Osteoblast (primary cell): Measurements from ENCODE around the gene KRT82. TPM values are rescaled to one million over a fixed set of nuclear protein-coding genes. Genes with fewer than 3 reads are reported as not detected.
A peak's percentile ranks its signal among the peaks of the same experiment; 100 is the strongest.

ENCODE experiments used
- DNase-seq: peaks from one replicate; pipeline ENCODE4 v3.0.0; 2011; ENCODE audit warnings: low spot score, mixed read lengths; ENCODE audit not compliant: insufficient read length; ENCODE audit errors: missing footprints
- H2AFZ ChIP-seq: 2 replicates; pipeline ENCODE4 v1.6.0; 2011; ENCODE audit warnings: mild to moderate bottlenecking, low read length
- H3K27ac ChIP-seq: 2 replicates; pipeline ENCODE4 v1.5.1; 2011; ENCODE audit warnings: mild to moderate bottlenecking, low read depth, low read length, moderate library complexity
- H3K27me3 ChIP-seq: 2 replicates; pipeline ENCODE4 v1.6.0; 2012; ENCODE audit warnings: mild to moderate bottlenecking, control low read depth, inconsistent platforms, low read length, moderate library complexity; ENCODE audit not compliant: insufficient read depth
- H3K36me3 ChIP-seq: 2 replicates; pipeline ENCODE4 v1.5.1; 2011; ENCODE audit warnings: mild to moderate bottlenecking, low read length, control low read depth, moderate library complexity; ENCODE audit not compliant: insufficient read depth
- H3K4me1 ChIP-seq: 2 replicates; pipeline ENCODE4 v1.5.1; 2011; ENCODE audit warnings: mild to moderate bottlenecking, low read length, control low read depth, moderate library complexity; ENCODE audit not compliant: insufficient read depth
- H3K4me2 ChIP-seq: 2 replicates; pipeline ENCODE4 v1.6.0; 2011; ENCODE audit warnings: mild to moderate bottlenecking, low read length; ENCODE audit not compliant: insufficient read depth
- H3K4me3 ChIP-seq: fragments of 200-600 bp; sonication (generic); 3 replicates; pipeline ENCODE4 v1.5.1; 2012; ENCODE audit warnings: mild to moderate bottlenecking, low read length, inconsistent platforms; ENCODE audit not compliant: insufficient read depth
- H3K79me2 ChIP-seq: 2 replicates; pipeline ENCODE4 v1.6.0; 2012; ENCODE audit warnings: mild to moderate bottlenecking, low read length, control low read depth, inconsistent platforms; ENCODE audit not compliant: insufficient read depth
- H3K9me3 ChIP-seq: 2 replicates; pipeline ENCODE4 v1.5.1; 2011; ENCODE audit warnings: low read depth, low read length, control low read depth
- H4K20me1 ChIP-seq: 2 replicates; pipeline ENCODE4 v1.6.0; 2012; ENCODE audit warnings: mild to moderate bottlenecking, low read length, control low read depth; ENCODE audit not compliant: insufficient read depth
- CTCF ChIP-seq: IDR thresholded peaks from 2 replicates; pipeline ENCODE4 v1.5.1; 2011; ENCODE audit warnings: mild to moderate bottlenecking, low read depth, low read length, moderate library complexity; ENCODE audit errors: extremely low read depth
- total RNA-seq: library from RNA; depleted of rRNA; stranded (reverse); fragments of >200 nt; gene quantifications from 2 replicates; pipeline ENCODE4 v1.2.3, GENCODE V29; 2012

Gene KRT82
- total RNA-seq, 1 donor = not detected

DNA sequence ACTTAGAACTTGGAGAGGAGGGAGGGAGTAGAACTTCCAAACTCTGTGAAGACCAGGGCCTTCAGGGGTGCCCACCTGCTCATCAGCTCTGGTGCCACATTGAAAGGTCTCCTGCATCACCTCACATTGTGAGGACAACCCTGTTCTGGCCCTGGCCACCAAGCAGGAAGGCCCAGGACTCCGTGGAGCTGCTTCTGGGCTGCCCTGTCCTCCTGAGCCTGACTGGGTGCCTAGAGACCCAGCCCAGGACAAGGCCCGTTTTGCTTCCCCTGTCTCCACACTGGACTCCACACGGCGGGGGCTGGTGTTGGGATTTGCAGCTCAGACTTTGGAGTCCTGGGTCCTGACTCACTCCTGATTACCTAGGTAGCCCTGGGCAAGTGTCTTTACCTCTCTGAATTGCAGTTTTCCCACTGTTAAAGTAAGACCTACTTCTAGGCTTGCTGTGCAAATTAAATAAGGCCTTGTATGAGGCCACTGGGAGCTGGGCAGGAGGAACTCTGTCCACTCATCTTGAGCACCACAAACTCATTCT, 12.5 kb upstream of the KRT82 start:
- no peak for DNase-seq
- TF ChIP-seq CTCF = no peak
- H2AFZ ChIP-seq = no peak overlapping the region

GRCh38 chr12:52417740-52418139, 11.6 kb upstream of the KRT82 start:
- no peaks in the 10 kb centered on the region for H3K79me2 ChIP-seq

More for the DNA sequence above, 12.5 kb upstream of the KRT82 start:
- no peaks in the 10 kb centered on the region for H3K79me2 ChIP-seq
- H3K4me2 ChIP-seq = no peak overlapping the region
- H3K27me3 ChIP-seq = peaks cover 9% of the 10 kb centered on the region
- no peaks in the 10 kb centered on the region for H3K9me3 ChIP-seq
- H3K36me3 ChIP-seq = no peaks in the 10 kb centered on the region
- no peak overlapping the region for H3K27ac ChIP-seq
- peaks cover 7% of the 10 kb centered on the region for H3K4me1 ChIP-seq
- H4K20me1 ChIP-seq = no peaks in the 10 kb centered on the region
- H3K4me3 ChIP-seq = no peak overlapping the region

DNA sequence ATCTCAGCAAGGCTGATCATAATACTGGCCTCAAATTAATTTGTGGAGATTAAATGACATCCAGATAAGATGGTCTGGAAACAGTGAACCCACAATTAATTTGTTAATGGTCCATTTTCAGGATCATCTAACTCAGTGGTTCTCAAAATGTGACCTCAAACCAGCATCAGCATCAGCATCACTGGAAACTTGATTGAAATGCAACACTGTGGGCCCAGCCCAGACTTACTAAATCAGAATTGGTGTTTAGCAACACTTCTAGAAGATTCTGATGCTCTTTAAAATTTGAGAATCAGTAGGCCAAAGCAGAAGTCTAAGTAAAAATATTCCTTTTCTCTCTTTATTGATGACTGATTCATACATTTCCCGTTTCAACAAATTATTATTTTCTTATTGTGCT, 10.7 kb upstream of the KRT82 start:
- Histone ChIP-seq H3K4me1 (peaks cover 4% of the 10 kb centered on the region), H3K27ac (no peak overlapping the region), H2AFZ (no peak overlapping the region), H3K27me3 (peaks cover 7% of the 10 kb centered on the region), H3K9me3 (no peaks in the 10 kb centered on the region), H3K4me2 (no peak overlapping the region), H3K36me3 (no peaks in the 10 kb centered on the region), H4K20me1 (no peaks in the 10 kb centered on the region), H3K4me3 (no peak overlapping the region), H3K79me2 (no peaks in the 10 kb centered on the region)
- TF ChIP-seq CTCF = no peak
- no peak for DNase-seq

More at GRCh38 chr12:52417740-52418139, 11.6 kb upstream of the KRT82 start:
- Histone ChIP-seq H3K36me3 (no peaks in the 10 kb centered on the region), H3K9me3 (no peaks in the 10 kb centered on the region), H3K4me2 (no peak overlapping the region), H3K27me3 (peaks cover 9% of the 10 kb centered on the region), H3K4me3 (no peak overlapping the region), H4K20me1 (no peaks in the 10 kb centered on the region), H3K27ac (no peak overlapping the region), H2AFZ (no peak overlapping the region), H3K4me1 (peaks cover 4% of the 10 kb centered on the region)
- TF ChIP-seq CTCF = no peak
- DNase-seq = no peak

DNA sequence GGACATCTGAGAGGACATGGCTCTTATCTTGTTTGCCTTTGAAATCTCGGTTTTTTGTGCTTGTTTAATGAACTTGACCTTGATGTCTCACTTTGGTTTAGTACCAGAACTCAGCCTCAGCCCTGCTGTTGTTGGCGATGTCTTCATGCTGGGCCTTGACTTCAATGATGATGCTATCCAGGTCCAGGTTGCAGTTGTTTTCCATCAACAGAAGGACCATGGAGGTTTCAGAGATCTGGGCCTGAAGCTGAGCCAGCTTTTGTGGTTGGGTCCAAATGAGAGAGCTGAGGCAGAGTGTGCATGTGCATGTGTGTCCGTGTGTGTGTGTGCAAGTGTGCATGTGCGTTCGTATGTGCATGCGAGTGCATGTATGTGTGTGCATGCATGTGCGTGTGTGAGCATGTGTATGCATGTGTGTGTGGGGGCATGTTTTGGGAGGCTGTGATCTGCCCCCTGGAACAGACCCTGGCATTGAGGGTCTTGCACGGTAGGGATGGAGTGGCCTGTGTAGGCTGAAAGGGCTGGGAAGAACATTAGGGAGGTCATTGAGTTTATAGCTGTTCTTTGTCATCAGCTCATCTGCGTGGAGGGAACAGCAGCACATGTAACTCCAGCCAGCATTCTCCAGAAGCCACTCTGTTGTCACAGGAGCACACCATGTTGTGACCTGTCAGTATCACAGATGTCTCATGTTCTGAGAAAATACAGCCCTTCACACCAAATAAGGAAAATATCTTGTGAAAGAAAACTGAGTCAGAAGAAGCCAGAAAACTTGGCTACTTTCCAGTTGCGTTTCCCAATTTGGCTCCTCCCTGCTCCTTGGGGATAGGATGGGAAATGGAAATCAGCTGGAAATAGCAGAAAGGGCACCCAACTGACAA, 10.0 kb upstream of the KRT82 start:
- no peaks in the 10 kb centered on the region for H3K36me3 ChIP-seq
- no peaks in the 10 kb centered on the region for H3K79me2 ChIP-seq
- H4K20me1 ChIP-seq = no peaks in the 10 kb centered on the region
- H2AFZ ChIP-seq = no peak overlapping the region
- peaks cover 2% of the 10 kb centered on the region for H3K27me3 ChIP-seq
- no peak for TF ChIP-seq CTCF
- H3K4me2 ChIP-seq = no peak overlapping the region
- no peaks in the 10 kb centered on the region for H3K9me3 ChIP-seq
- H3K4me3 ChIP-seq = no peak overlapping the region
- peak; percentile 92 for DNase-seq
- peaks cover 4% of the 10 kb centered on the region for H3K4me1 ChIP-seq
- no peak overlapping the region for H3K27ac ChIP-seq
